Fibroblast of the conjunctiva (primary cell): Measurements from ENCODE around the gene ZNF248.
"Not testable (repeated sequence)": the region's sequence is repeated elsewhere in the genome, so short reads cannot be mapped to it uniquely, and the experiment has no call there.

Experiments used
- DNase-seq: peaks from one replicate; pipeline ENCODE4 v3.0.0-alpha.2; 2010; ENCODE audit warnings: low read depth

The ZNF248 gene

DNA sequence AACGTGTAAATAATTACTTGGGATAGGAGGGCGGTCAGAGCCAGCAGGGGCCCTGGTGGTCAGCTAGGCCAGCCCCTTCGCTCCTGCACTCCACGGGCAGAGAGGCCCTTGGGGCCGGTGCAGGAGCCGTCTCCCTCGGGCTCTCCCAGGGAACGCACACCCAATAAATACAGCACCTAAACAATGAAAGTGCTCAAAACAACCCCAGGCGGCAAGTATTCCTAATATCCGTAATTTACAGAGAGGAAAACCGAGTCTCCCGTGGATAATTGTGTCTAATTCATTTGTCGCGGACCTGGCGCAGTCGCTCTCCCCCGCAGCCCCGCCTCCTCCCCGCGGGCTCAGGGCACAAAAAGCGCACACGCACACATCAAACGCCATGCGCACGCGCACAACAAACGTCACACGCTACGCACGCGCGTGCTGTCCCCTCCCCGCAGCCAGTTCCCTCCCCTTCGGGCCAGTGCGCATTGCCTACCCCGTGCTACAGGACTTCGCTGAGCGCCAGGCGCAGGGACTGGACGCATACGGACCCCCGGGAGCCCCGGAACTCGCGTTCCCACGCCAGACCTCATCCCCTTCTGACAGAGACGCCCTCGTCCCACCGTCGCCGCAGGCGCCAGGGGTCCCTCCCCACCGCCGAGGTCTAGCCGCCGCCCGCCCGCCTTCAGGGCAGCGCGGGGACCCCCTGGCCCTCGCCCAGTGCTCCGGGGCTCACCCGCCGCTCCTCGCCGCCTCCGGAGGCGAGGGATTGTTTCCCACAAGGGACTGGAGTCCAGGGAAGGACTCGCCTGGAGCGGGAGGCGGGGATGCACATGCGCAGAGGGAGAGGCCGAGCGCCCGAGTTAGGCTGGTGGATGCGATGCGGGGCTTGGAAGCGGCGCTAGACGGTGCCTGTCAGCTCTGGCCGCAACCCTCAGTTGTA, at the start of gene ZNF248:
ZNF248 (minus strand) TSS at position 324 of the 925 bp plus-strand sequence. CDS start 1,300 bp downstream, outside the sequence.
- DNase-seq, result peak; percentile 94

DNA sequence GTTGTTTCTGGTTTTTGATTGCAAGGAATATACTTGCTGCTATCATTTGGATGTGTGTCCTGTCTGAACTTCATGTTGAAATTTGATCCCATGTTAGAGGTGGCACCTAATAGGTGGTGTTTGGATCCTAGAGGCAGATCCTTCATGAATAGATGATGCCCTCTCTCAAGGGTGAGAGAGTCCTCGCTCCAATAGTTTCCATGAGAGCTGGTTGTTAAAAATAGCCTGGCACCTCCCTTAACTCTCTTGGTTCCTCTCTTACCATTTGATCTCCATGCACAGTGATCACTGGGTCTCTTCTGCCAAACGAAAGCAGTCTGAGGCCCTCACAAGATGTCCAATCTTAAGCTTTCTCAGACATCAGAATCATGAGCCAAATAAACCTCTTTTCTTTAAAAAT, 49.0 kb upstream of the ZNF248 start:
- DNase-seq, result no peak

GRCh38 chr10:37896436-37896835, 39.0 kb upstream of the ZNF248 start:
- DNase-seq, result no peak

DNA sequence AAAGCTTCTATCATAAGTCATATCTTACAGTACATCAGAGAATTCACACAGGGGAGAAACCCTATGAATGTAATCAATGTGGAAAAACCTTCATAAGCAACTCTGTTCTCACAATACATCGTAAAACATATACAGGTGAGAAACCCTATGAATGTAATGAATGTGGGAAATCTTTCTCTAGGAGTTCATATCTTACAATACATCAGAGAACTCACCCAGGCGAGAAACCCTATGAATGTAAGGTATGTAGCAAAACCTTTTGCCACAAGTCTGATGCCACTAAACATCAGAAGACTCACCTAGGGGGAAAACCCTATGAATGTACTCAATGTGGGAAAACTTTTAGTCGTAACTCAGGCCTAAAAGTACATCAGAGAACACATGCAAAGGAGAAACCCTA, 38.3 kb upstream of the ZNF248 start:
- DNase-seq, result no peak

GRCh38 chr10:37885850-37886249, 28.4 kb upstream of the ZNF248 start:
- DNase-seq, result no peak

GRCh38 chr10:37872955-37873354, 15.5 kb upstream of the ZNF248 start:
- no peak for DNase-seq

DNA sequence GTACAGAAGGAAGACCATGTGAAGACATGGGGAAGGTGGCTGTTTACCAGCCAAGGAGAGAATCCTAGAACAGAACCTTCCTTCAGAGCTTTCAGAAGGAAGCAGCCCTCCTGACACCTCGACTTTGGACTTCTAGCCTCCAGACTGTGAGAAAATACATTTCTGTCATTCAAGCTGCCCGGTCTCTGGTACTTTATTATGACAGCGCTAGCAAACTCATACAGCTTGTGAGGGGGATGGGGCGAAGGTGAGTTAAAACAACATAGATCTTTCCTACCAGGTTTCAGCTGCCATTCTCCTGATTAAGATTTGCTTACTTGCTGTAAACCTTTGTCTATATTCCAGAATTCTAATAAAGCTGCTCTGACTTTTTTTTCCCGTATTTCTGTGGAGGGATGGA, 14.9 kb upstream of the ZNF248 start:
- no peak for DNase-seq

- no peak for DNase-seq
Observed at GRCh38 chr10:37871568-37872251, 14.3 kb upstream of the ZNF248 start.

DNA sequence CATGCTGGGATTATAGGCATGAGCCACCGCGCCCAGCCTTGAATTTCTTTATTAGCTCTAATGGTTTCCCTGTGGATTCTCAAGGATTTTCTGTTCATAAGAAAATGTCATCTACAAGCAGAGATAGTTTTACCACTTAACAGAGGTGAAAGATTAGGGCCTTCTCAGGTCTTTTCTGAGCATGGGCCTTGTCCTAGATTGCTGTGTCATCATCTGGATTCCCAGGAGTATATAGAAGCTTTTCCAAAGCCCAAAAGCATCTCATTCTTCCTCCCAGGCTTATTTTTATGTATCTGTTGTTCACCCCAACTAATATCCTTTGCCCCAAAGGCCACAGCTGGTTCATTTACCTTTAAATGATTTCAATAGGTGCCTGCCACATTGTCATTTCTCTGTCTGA, 13.7 kb upstream of the ZNF248 start:
- no peak for DNase-seq

GRCh38 chr10:37868796-37869195, 11.4 kb upstream of the ZNF248 start:
- no peak for DNase-seq

DNA sequence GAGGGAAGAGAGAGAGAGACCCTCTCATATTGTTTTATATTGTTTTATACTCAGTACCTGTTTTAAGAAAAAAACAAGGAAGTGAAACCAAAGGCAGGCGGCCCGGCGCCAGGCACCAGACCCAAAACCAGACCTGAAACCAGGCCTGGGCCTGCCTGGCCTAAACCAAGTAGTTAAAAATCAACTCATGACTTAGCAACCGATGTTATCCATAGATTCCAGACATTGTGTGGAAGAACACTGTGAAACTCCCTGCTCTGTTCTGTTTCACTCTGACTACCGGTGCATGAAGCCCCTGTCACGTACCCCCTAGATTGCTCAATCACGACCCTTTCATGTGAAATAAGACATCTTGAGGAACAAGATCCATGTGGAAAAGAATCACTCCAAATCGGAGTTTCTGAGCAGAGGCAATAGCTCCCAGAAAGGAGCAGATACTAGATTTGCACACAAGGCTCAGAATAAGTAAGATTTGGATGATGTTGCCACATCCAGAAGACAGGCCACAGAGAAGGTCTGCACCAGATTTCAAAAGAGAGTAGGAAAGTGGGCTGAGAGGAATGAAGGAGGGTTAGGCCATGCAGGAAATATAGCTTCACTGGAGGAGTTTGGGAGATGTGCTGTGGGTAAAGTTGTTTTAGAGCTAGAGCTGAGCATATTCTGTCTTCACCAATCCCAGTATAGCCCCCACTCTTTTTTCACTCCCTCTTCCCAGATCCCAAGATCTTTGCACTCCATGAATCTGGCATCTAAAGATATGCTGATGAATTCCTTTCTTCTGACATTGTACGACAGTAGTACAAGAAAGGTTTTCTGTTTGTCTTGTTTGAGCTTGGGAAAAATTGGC, 8.8 kb upstream of the ZNF248 start:
- DNase-seq, result no peak

- no peak for DNase-seq
Observed at GRCh38 chr10:37865264-37865663, 7.9 kb upstream of the ZNF248 start.

DNA sequence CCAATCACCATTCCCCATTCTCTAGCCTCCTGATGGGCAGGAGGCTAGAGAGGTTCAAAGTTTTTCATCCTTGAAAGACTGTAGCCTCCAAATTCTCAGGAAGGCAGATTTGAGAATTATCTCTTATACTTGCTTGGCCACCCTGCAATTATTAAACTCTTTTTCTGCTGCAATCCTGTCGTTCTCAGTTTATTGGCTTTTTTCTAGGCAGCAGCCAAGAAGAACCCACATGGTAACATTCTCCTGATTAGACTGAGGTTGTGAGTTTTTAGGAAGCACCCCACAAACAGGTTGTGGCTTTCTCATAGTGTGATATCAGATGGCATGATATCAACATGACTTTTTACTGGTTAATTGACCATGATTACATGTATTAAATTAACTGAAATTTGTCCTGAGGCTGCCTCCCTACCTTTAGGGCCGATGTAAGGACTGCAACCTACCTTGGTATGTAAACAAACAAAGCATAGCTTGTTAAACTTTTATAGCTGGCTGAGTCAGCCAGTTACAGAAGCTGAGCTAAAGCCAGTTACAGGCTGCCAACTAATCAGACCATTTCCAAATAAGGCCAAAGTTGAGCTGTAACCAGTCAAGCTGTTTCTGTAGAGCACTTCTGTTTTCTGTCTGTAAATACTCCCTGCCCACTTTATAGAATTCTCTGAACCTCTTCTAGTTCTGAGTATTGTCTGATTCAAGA, 3.2 kb upstream of the ZNF248 start:
- peak; percentile 59 for DNase-seq

DNA sequence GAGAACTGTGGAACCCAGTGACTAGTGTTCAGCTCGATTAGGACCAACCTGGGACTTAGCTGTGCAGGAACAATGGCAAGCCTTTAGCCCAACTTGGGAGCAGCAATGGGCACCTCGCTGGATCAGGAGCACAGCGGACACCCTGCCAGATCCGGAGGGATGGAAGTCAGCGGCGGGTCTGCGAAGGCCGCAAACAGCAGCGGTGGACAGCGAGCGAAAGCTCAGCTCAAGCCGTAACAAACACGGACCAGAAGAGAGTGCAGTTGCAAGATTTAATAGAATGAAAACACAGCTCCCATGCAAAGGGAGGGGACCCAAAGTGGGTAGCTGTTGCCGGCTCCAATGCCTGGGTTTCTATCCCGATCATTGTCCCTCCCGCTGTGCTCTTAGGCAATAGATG, 1.9 kb upstream of the ZNF248 start:
- DNase-seq, result not testable (repeated sequence)

GRCh38 chr10:37856881-37857286, 526 bp downstream of the ZNF248 start:
- no peak for DNase-seq

GRCh38 chr10:37855636-37856035, 1.8 kb downstream of the ZNF248 start:
- DNase-seq, result no peak

DNA sequence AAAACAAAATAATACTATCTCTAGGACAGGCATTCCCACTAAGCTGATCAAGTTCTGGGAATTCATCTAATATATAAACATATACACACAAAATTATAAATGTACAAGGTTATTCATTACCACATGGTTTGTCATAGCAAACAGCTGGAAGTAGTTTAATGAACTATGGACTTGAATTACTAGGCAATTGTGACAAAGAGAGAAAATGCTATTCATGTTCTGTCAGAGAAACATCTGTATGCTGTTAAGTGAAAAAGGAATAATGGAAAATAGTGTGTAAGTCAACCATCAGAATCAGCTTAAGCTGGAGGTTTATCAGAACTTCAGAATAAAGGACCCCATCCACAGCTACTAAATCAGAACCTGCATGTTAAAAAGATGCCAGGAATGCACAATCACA, 2.8 kb downstream of the ZNF248 start:
- peak; percentile 12 for DNase-seq

- DNase-seq, result no peak
Observed at GRCh38 chr10:37844644-37845043, 12.8 kb downstream of the ZNF248 start.

DNA sequence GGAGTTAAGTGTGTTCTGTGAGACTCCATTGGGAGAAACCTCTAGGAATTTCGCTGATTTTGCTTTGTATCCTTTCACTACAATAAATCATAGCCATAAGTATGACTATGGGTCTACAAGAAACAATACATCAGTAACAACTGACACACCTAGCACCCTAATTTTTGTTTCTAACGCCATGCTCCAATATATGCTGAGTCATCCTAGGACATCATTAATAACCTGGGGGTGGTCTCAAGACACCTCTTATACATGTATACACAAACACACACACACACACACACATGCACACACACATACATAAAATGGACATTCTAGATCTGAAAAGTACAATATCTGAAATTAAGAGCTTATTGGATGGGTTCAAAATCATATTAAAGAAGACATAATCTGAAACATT, 18.2 kb downstream of the ZNF248 start:
- DNase-seq, result no peak

GRCh38 chr10:37831495-37832333, 25.7 kb downstream of the ZNF248 start:
- no peak for DNase-seq

DNA sequence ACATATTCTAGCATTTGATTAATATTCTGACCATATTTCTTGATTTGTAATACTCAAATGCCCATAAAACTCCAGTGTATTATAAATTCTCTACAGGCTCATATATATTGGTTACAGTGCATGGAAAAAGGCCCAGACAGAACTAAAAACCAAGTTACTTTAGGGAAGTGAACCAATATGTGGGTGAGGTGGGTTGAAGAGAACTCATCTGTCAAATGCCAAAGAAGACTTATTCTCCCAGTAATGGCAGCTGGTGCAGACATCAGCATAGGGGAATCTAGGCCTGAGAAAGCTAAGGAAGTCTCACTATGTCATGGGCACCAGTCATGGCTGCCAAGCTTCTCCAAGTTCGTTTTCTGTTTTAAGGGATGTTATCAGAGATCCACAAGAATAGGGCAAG, 30.6 kb downstream of the ZNF248 start:
- DNase-seq, result no peak
